ENCODE results near the gene CTU1. TPM values are rescaled to one million over a fixed set of nuclear protein-coding genes. Genes with fewer than 3 reads are reported as not detected.
A peak's percentile ranks its signal among the peaks of the same experiment; 100 is the strongest.

Gene CTU1
- total RNA-seq, 2 donors from 2014 or later, result 4.1 to 4.6 TPM

- H3K4me1 Mint-ChIP-seq, result peaks cover 32% of the 10 kb centered on the region
- no peak overlapping the region for H3K27ac Mint-ChIP-seq
- DNase-seq (no peak), ATAC-seq (no peak)
- H3K4me3 Mint-ChIP-seq, result no peak overlapping the region
- no peaks in the 10 kb centered on the region for H3K27me3 Mint-ChIP-seq
- no peaks in the 10 kb centered on the region for H3K9me3 ChIP-seq (ENCODE audit: control insufficient read depth, low read length, poor library complexity, severe bottlenecking)
- H3K36me3 Mint-ChIP-seq (ENCODE audit: low read depth), result no peaks in the 10 kb centered on the region
These were observed 2.4 kb upstream of the CTU1 start for GRCh38 chr19:51110666-51110971.

- DNase-seq, result no peak
- Mint-ChIP-seq H3K27me3 (no peaks in the 10 kb centered on the region), H3K4me3 (peak overlapping the region; percentile 97), H3K4me1 (peaks cover 28% of the 10 kb centered on the region), H3K27ac (peak overlapping the region; percentile 98), H3K36me3 (ENCODE audit: low read depth) (no peaks in the 10 kb centered on the region)
- peak; percentile 59 for ATAC-seq
- no peaks in the 10 kb centered on the region for H3K9me3 ChIP-seq (ENCODE audit: control insufficient read depth, low read length, poor library complexity, severe bottlenecking)
These were observed 567 bp upstream of the CTU1 start for GRCh38 chr19:51108805-51109146.

GRCh38 chr19:51107406-51108065, 673 bp downstream of the CTU1 start:
- peaks cover 30% of the 10 kb centered on the region for H3K4me1 Mint-ChIP-seq
- no peaks in the 10 kb centered on the region for H3K27me3 Mint-ChIP-seq
- peak overlapping the region; percentile 97 for H3K4me3 Mint-ChIP-seq
- ATAC-seq (no peak), DNase-seq (no peak)
- no peaks in the 10 kb centered on the region for H3K36me3 Mint-ChIP-seq (ENCODE audit: low read depth)
- H3K27ac Mint-ChIP-seq, result peak overlapping the region; percentile 98
- H3K9me3 ChIP-seq (ENCODE audit: control insufficient read depth, low read length, poor library complexity, severe bottlenecking), result no peaks in the 10 kb centered on the region

GRCh38 chr19:51103926-51104341, 4.3 kb downstream of the CTU1 start:
- Mint-ChIP-seq H3K4me3 (no peak overlapping the region), H3K27me3 (no peaks in the 10 kb centered on the region), H3K4me1 (peaks cover 39% of the 10 kb centered on the region), H3K36me3 (ENCODE audit: low read depth) (no peaks in the 10 kb centered on the region), H3K27ac (no peak overlapping the region)
- DNase-seq (no peak), ATAC-seq (no peak)
- no peaks in the 10 kb centered on the region for H3K9me3 ChIP-seq (ENCODE audit: control insufficient read depth, low read length, poor library complexity, severe bottlenecking)

- Mint-ChIP-seq H3K27me3 (no peaks in the 10 kb centered on the region), H3K4me3 (no peak overlapping the region), H3K4me1 (peaks cover 32% of the 10 kb centered on the region), H3K27ac (no peak overlapping the region), H3K36me3 (ENCODE audit: low read depth) (no peaks in the 10 kb centered on the region)
- no peaks in the 10 kb centered on the region for H3K9me3 ChIP-seq (ENCODE audit: control insufficient read depth, low read length, poor library complexity, severe bottlenecking)
- no peak for DNase-seq
- no peak for ATAC-seq
These were observed 5.2 kb downstream of the CTU1 start for GRCh38 chr19:51102991-51103390.

- H3K27ac Mint-ChIP-seq, result no peak overlapping the region
- peaks cover 30% of the 10 kb centered on the region for H3K4me1 Mint-ChIP-seq
- H3K9me3 ChIP-seq (ENCODE audit: control insufficient read depth, low read length, poor library complexity, severe bottlenecking), result no peaks in the 10 kb centered on the region
- no peak overlapping the region for H3K4me3 Mint-ChIP-seq
- ATAC-seq (no peak), DNase-seq (no peak)
- peaks cover 4% of the 10 kb centered on the region for H3K36me3 Mint-ChIP-seq (ENCODE audit: low read depth)
- H3K27me3 Mint-ChIP-seq, result no peaks in the 10 kb centered on the region
These were observed 6.9 kb downstream of the CTU1 start for GRCh38 chr19:51101171-51101865.

GRCh38 chr19:51100601-51101000, 7.6 kb downstream of the CTU1 start:
- H3K36me3 Mint-ChIP-seq (ENCODE audit: low read depth), result peaks cover 4% of the 10 kb centered on the region
- no peak overlapping the region for H3K27ac Mint-ChIP-seq
- no peak overlapping the region for H3K4me3 Mint-ChIP-seq
- H3K9me3 ChIP-seq (ENCODE audit: control insufficient read depth, low read length, poor library complexity, severe bottlenecking), result no peaks in the 10 kb centered on the region
- H3K27me3 Mint-ChIP-seq, result no peaks in the 10 kb centered on the region
- H3K4me1 Mint-ChIP-seq, result peaks cover 25% of the 10 kb centered on the region
- no peak for DNase-seq
- ATAC-seq, result no peak

- Mint-ChIP-seq H3K36me3 (ENCODE audit: low read depth) (peaks cover 4% of the 10 kb centered on the region), H3K27me3 (no peaks in the 10 kb centered on the region), H3K4me3 (peak overlapping the region; percentile 36), H3K4me1 (peaks cover 25% of the 10 kb centered on the region), H3K27ac (no peak overlapping the region)
- DNase-seq, result no peak
- ATAC-seq, result peak; percentile 4
- no peaks in the 10 kb centered on the region for H3K9me3 ChIP-seq (ENCODE audit: control insufficient read depth, low read length, poor library complexity, severe bottlenecking)
These were observed 9.2 kb downstream of the CTU1 start for GRCh38 chr19:51099047-51099382.

- no peak overlapping the region for H3K27ac Mint-ChIP-seq
- peak overlapping the region; percentile 36 for H3K4me3 Mint-ChIP-seq
- DNase-seq, result peak; percentile 18 to 25 (median 19)
- no peaks in the 10 kb centered on the region for H3K27me3 Mint-ChIP-seq
- ATAC-seq, result peak; percentile 87
- H3K36me3 Mint-ChIP-seq (ENCODE audit: low read depth), result peaks cover 4% of the 10 kb centered on the region
- no peaks in the 10 kb centered on the region for H3K9me3 ChIP-seq (ENCODE audit: control insufficient read depth, low read length, poor library complexity, severe bottlenecking)
- peaks cover 25% of the 10 kb centered on the region for H3K4me1 Mint-ChIP-seq
These were observed 9.7 kb downstream of the CTU1 start for GRCh38 chr19:51098365-51099046.

- no peaks in the 10 kb centered on the region for H3K27me3 Mint-ChIP-seq
- DNase-seq, result no peak
- no peak overlapping the region for H3K27ac Mint-ChIP-seq
- ATAC-seq, result no peak
- H3K4me1 Mint-ChIP-seq, result peaks cover 27% of the 10 kb centered on the region
- H3K9me3 ChIP-seq (ENCODE audit: control insufficient read depth, low read length, poor library complexity, severe bottlenecking), result no peaks in the 10 kb centered on the region
- no peak overlapping the region for H3K4me3 Mint-ChIP-seq
- H3K36me3 Mint-ChIP-seq (ENCODE audit: low read depth), result peaks cover 4% of the 10 kb centered on the region
These were observed 10.4 kb downstream of the CTU1 start for GRCh38 chr19:51097796-51098195.

- no peak overlapping the region for H3K4me3 Mint-ChIP-seq
- H3K27ac Mint-ChIP-seq, result peak overlapping the region; percentile 34
- H3K27me3 Mint-ChIP-seq, result no peaks in the 10 kb centered on the region
- H3K4me1 Mint-ChIP-seq, result peaks cover 28% of the 10 kb centered on the region
- DNase-seq, result peak; percentile 48 to 70 (median 68)
- peak; percentile 55 for ATAC-seq
- H3K36me3 Mint-ChIP-seq (ENCODE audit: low read depth), result peaks cover 7% of the 10 kb centered on the region
- no peaks in the 10 kb centered on the region for H3K9me3 ChIP-seq (ENCODE audit: control insufficient read depth, low read length, poor library complexity, severe bottlenecking)
These were observed 11.0 kb downstream of the CTU1 start for GRCh38 chr19:51097166-51097738.

GRCh38 chr19:51096473-51097165, 11.6 kb downstream of the CTU1 start:
- Mint-ChIP-seq H3K27me3 (no peaks in the 10 kb centered on the region), H3K4me3 (peak overlapping the region; percentile 28), H3K27ac (peak overlapping the region; percentile 34), H3K36me3 (ENCODE audit: low read depth) (peaks cover 8% of the 10 kb centered on the region), H3K4me1 (peaks cover 30% of the 10 kb centered on the region)
- no peaks in the 10 kb centered on the region for H3K9me3 ChIP-seq (ENCODE audit: control insufficient read depth, low read length, poor library complexity, severe bottlenecking)
- DNase-seq (no peak), ATAC-seq (no peak)

GRCh38 chr19:51094696-51095279, 13.4 kb downstream of the CTU1 start:
- ATAC-seq (no peak), DNase-seq (no peak)
- no peaks in the 10 kb centered on the region for H3K27me3 Mint-ChIP-seq
- peaks cover 8% of the 10 kb centered on the region for H3K36me3 Mint-ChIP-seq (ENCODE audit: low read depth)
- peaks cover 27% of the 10 kb centered on the region for H3K4me1 Mint-ChIP-seq
- no peaks in the 10 kb centered on the region for H3K9me3 ChIP-seq (ENCODE audit: control insufficient read depth, low read length, poor library complexity, severe bottlenecking)
- no peak overlapping the region for H3K4me3 Mint-ChIP-seq
- H3K27ac Mint-ChIP-seq, result peak overlapping the region; percentile 70
